HL-60 (cell line): ENCODE data around the gene TGFBR1.

Source experiments
- CTCF ChIP-seq: IDR thresholded peaks from one replicate; pipeline ENCODE4 v1.5.1; 2011; ENCODE audit warnings: low read length, control low read depth, inconsistent platforms; ENCODE audit not compliant: insufficient read depth
- POLR2AphosphoS5 ChIP-seq: IDR thresholded peaks from 2 replicates; pipeline ENCODE4 v1.6.1; 2012; ENCODE audit warnings: low read depth

- no peak for TF ChIP-seq CTCF
- no peak for TF ChIP-seq POLR2AphosphoS5
These were observed 38.7 kb downstream of the TGFBR1 start for GRCh38 chr9:99143655-99144054.
